ENCODE results near the gene ZCCHC24. TPM values are rescaled to one million over a fixed set of nuclear protein-coding genes. Genes with fewer than 3 reads are reported as not detected.

The ZCCHC24 gene
- polyA plus RNA-seq, 1 of the 3 experiments (the other 2 are of a cell fraction), result 15.8 TPM

- TF ChIP-seq NRF1 (IDR thresholded peaks at IDR 0.05; ENCODE audit: low read depth, low read length), result no peak
- TF ChIP-seq ZBTB33 (IDR thresholded peaks at IDR 0.05; ENCODE audit: borderline replicate concordance, low read depth), result no peak
- TF ChIP-seq RXRA (IDR thresholded peaks at IDR 0.05; ENCODE audit: borderline replicate concordance, low read depth), result no peak
- no peak for TF ChIP-seq GABPA (IDR thresholded peaks at IDR 0.05; ENCODE audit: low read depth)
- ChIA-PET CTCF (interaction anchor here (1.1 to 6.1 kb wide), 6 partner anchors 12 to 1276 kb away, joined by 3 to 45 read pairs (median 25); no protein-coding TSS in a partner anchor), POLR2A (no interaction called here)
- Histone ChIP-seq H3K4me1 (ENCODE audit: control insufficient read depth in 1 of 2, insufficient read depth in 2 of 2, low read depth in 1 of 2, low read length in 1 of 2) (peaks cover 0 to 20% of the 10 kb centered on the region in 2 experiments; a peak in 1 of 4 replicates), H3K4me3 (ENCODE audit: low read depth in 2 of 2, low read length in 1 of 2) (no peak overlapping the region), H3K4me2 (no peak overlapping the region), H3F3A (replicated peaks; ENCODE audit: insufficient read depth) (no peaks in the 10 kb centered on the region), H2AFZ (ENCODE audit: low read depth) (no peak overlapping the region), H3K9me3 (no peaks in the 10 kb centered on the region), H3K79me2 (ENCODE audit: insufficient read depth) (no peaks in the 10 kb centered on the region), H3K9ac (no peak overlapping the region), H3K27me3 (ENCODE audit: insufficient read depth) (no peaks in the 10 kb centered on the region), H4K20me1 (ENCODE audit: insufficient read depth) (no peaks in the 10 kb centered on the region), H3K9me2 (no peaks in the 10 kb centered on the region), H3K36me3 (replicated peaks in 1 of 2; ENCODE audit: control insufficient read depth in 1 of 2, insufficient read depth in 2 of 2, low read length in 1 of 2) (peaks cover 4% of the 10 kb centered on the region in 2 experiments), H3K27ac (ENCODE audit: low read depth in 2 of 2, low read length in 1 of 2) (no peak overlapping the region)
- DNase-seq, result peak; percentile 27
- 90% methylated on average over 15 of the region's 24 CpGs for WGBS (ENCODE audit: low lambda C conversion rate)
These were observed 58.6 kb downstream of the ZCCHC24 start for GRCh38 chr10:79386637-79387465.

GRCh38 chr10:79385804-79386531 is 59.5 kb downstream of the ZCCHC24 start:
- peak; percentile 54 for DNase-seq
- 97% methylated on average over 18 of the region's 28 CpGs for WGBS (ENCODE audit: low lambda C conversion rate)
- no peak overlapping the region for H2AFZ ChIP-seq (ENCODE audit: low read depth)
- no peaks in the 10 kb centered on the region for H3F3A ChIP-seq (replicated peaks; ENCODE audit: insufficient read depth)
- H3K4me1 ChIP-seq (ENCODE audit: control insufficient read depth in 1 of 2, insufficient read depth in 2 of 2, low read depth in 1 of 2, low read length in 1 of 2), result peaks cover 4 to 15% of the 10 kb centered on the region in 2 experiments; a peak in 1 of 4 replicates
- no peaks in the 10 kb centered on the region for H4K20me1 ChIP-seq (ENCODE audit: insufficient read depth)
- TF ChIP-seq NFIC (IDR thresholded peaks at IDR 0.05; ENCODE audit: borderline replicate concordance) (no peak), RAD21 (IDR thresholded peaks at IDR 0.05; ENCODE audit: low read length) (peak; percentile 26; the same call in 1 of the 2 replicates)
- no peaks in the 10 kb centered on the region for H3K79me2 ChIP-seq (ENCODE audit: insufficient read depth)
- H3K4me2 ChIP-seq, result no peak overlapping the region
- no peak overlapping the region for H3K9ac ChIP-seq
- H3K9me3 ChIP-seq, result no peaks in the 10 kb centered on the region
- ChIA-PET POLR2A (no interaction called here), CTCF (no interaction called here)
- H3K27me3 ChIP-seq (ENCODE audit: insufficient read depth), result no peaks in the 10 kb centered on the region
- no peak overlapping the region for H3K4me3 ChIP-seq (ENCODE audit: low read depth in 2 of 2, low read length in 1 of 2)
- H3K27ac ChIP-seq (ENCODE audit: low read depth in 2 of 2, low read length in 1 of 2), result no peak overlapping the region
- no peaks in the 10 kb centered on the region for H3K9me2 ChIP-seq
- H3K36me3 ChIP-seq (replicated peaks in 1 of 2; ENCODE audit: control insufficient read depth in 1 of 2, insufficient read depth in 2 of 2, low read length in 1 of 2), result peaks cover 4% of the 10 kb centered on the region in 2 experiments

GRCh38 chr10:79385392-79385795 is 60.0 kb downstream of the ZCCHC24 start:
- Histone ChIP-seq H3K27me3 (ENCODE audit: insufficient read depth) (no peaks in the 10 kb centered on the region), H3K9ac (no peak overlapping the region), H3K36me3 (replicated peaks in 1 of 2; ENCODE audit: control insufficient read depth in 1 of 2, insufficient read depth in 2 of 2, low read length in 1 of 2) (peaks cover 4% of the 10 kb centered on the region in 2 experiments), H3K4me3 (ENCODE audit: low read depth in 2 of 2, low read length in 1 of 2) (no peak overlapping the region), H3K4me2 (no peak overlapping the region), H3F3A (replicated peaks; ENCODE audit: insufficient read depth) (no peaks in the 10 kb centered on the region), H3K79me2 (ENCODE audit: insufficient read depth) (no peaks in the 10 kb centered on the region), H3K9me3 (no peaks in the 10 kb centered on the region), H3K9me2 (no peaks in the 10 kb centered on the region), H4K20me1 (ENCODE audit: insufficient read depth) (no peaks in the 10 kb centered on the region), H2AFZ (ENCODE audit: low read depth) (no peak overlapping the region), H3K4me1 (ENCODE audit: control insufficient read depth in 1 of 2, insufficient read depth in 2 of 2, low read depth in 1 of 2, low read length in 1 of 2) (peaks cover 4 to 12% of the 10 kb centered on the region in 2 experiments; a peak in 1 of 4 replicates), H3K27ac (ENCODE audit: low read depth in 2 of 2, low read length in 1 of 2) (no peak overlapping the region)
- peak; percentile 20 for DNase-seq
- no peak for TF ChIP-seq YY1 (IDR thresholded peaks at IDR 0.05; ENCODE audit: low read depth)
- no peak for TF ChIP-seq SIN3A (IDR thresholded peaks at IDR 0.05; ENCODE audit: borderline replicate concordance, low read depth, low read length)
- no peak for TF ChIP-seq POLR2AphosphoS5 (IDR thresholded peaks at IDR 0.05; ENCODE audit: low read depth, low read length)
- no peak for TF ChIP-seq JUND (IDR thresholded peaks at IDR 0.05)
- ChIA-PET POLR2A (no interaction called here), CTCF (interaction anchor here (1.1 kb wide), 1 partner anchor 40 kb away, joined by 3 read pairs; no protein-coding TSS in a partner anchor)
- 92% methylated on average over 9 of the region's 9 CpGs for WGBS (ENCODE audit: low lambda C conversion rate)

All from SK-N-SH (cell line).